GM21786 (cell line): Measurements from ENCODE around the gene NR2F1-AS1.

Source experiments
- ATAC-seq: cut with Tn5 transposase; IDR thresholded peaks from one replicate; pipeline ENCODE4 v1.9.1; 2021; ENCODE audit not compliant: unreplicated experiment

NR2F1-AS1 gene

DNA sequence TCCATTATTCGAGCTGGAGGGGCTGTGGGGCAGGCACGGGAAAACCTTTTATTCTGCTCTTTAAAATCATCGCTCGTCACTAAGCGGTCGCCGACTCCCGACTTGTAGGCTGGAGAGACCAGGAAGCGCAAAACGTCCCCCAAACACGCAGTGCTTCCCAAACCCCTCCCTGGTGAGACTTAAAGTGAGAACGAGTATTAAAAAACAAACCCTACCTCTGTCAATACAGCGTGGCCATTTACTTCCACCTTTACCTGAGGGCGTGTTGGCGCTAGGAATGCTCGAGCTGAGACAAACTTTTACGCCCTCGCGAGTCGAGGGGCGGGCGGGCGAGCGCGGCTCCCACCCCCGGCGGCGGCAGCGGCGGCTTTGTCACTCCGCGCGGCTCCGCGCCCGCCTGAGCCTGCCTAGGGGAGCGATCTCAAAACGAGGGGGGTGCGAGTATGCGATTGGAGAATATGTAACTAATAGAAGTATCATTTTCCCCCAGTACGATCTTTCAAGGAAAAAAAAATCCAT, at the start of gene NR2F1-AS1:
NR2F1-AS1 (minus strand) TSS at position 293 of the 519 bp plus-strand sequence.
- ATAC-seq, result peak; percentile 12

DNA sequence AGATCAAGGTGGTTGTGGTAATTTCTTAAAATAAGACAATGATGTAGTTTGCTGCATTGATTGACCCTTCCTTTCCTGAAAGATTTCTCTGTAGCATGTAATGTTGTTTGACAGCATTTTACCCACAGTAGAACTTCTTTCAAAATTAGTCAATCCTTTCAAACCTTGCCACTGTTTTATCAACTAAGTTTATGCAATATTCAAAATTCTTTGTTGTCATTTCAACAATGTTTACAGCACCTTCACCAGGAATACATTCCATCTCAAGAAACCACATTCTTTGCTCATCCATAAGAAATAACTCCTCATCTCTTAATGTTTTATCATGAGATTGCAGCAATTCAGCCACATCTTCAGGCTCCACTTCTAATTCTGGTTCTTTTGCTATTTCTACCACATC, 45.8 kb upstream of the NR2F1-AS1 start:
- ATAC-seq, result no peak

DNA sequence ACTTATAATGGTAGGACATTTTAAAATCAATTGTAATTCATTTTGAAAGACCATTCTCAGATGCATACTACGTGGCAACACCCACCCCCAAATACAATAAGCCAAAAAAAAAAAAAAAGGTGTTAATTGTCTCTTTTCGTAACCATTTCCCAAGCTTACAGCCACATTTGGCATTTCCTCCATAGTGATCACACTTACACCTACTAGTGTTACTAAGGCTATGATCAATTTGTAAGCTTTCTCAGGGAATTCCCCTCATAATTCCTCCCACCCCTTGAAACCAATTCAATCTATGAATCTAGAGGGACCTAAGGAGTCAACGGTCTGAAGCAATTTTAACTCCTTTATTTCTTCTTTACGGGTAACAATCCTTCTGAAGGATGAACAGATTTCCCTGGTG, 42.1 kb upstream of the NR2F1-AS1 start:
- ATAC-seq, result no peak

GRCh38 chr5:93622240-93622885, 41.3 kb upstream of the NR2F1-AS1 start:
- ATAC-seq, result no peak

DNA sequence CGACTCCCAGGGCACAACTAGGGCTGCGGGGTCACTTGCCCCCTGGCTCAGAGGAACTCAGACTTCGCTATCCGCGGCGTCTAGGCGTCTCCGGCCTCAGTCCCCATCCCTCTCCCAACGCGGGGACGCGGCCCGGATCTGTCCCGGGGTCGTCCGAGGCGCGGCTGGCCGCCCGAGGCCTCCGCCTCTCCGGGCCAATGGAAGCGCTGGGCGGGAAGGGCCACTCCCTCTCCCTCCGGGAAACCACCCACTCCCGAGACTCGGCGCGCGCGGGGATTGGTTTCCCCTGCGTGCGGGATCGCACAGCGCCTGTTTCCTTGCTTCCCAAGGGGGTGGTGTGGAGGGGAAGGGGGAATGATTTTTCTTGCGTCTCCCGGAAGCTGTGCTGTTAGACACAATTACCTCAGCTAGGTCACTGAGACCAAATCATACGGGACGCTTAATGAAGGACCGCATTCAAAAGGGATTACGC, 40.3 kb upstream of the NR2F1-AS1 start:
- ATAC-seq, result peak; percentile 4

DNA sequence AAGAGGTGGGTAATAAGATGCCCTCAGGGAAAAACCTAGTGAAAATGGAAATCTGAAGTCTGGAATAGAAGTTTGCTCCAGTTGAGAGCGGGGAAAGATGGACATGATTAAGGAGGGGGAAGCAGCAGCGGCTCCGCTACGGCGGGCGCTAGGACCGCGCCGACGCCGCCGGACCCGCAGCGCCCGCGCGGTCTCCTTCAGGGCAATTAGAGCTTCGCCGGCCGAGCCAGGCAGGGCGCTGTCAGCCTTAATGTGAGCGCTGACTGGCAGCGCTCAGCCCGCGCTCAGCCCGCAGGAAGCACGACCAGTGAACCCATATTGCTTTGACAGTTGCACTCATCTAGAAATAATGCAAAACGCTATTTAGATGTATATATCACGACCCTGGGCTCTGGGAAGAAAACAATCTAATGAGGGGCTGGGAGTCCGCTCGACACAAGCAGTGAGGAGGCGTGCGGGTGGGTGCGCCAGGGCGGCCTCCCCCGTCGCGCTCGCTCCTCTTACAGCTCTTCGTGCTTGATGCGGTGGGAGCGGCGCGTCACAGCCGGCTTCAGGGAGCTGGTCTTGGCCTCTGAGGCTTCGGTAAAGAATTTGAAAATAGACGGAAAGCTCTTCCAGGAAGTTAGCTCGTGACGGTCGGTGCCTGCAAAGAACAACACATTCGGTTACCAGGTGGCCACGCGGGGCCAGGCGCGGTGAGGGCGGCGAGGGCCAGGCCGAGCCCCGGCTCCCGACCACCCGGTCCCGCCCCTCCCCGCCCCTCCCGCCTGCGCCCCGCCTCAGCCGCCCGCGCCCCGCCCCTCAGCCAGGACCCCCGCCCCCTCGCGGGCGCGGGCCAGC, 39.7 kb upstream of the NR2F1-AS1 start:
- ATAC-seq, result peak; percentile 98

DNA sequence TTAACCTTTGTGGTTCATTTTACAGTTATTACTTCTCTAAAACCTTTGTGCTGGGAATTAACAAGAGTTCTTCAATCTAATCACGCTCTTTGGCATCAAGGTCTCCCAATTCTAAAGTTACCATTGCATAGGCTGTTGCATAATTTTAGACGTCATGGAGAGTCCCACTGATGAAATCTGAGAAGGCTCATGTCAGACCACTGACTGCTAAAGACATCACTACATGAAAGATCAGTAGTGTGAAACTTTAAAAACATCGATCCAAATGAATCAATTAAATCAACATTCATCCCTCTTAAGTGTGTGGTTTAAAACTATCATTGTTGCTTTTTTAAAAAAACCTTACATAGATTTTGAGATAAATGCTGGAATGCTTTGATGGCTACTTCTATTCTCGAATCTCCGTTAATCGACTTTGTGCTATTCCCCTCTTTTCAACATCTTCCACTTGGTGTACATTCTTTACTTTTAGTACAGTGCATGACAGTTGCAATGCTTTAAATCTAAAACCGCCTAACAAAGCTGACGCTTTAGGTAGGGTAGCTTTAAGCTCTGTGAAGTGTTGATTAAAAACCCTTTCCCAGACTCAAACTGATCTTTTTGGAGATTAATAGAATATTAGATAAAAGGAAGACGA, 35.6 kb upstream of the NR2F1-AS1 start:
- no peak for ATAC-seq

- ATAC-seq, result no peak
Measured at GRCh38 chr5:93612855-93613243, 31.8 kb upstream of the NR2F1-AS1 start.

DNA sequence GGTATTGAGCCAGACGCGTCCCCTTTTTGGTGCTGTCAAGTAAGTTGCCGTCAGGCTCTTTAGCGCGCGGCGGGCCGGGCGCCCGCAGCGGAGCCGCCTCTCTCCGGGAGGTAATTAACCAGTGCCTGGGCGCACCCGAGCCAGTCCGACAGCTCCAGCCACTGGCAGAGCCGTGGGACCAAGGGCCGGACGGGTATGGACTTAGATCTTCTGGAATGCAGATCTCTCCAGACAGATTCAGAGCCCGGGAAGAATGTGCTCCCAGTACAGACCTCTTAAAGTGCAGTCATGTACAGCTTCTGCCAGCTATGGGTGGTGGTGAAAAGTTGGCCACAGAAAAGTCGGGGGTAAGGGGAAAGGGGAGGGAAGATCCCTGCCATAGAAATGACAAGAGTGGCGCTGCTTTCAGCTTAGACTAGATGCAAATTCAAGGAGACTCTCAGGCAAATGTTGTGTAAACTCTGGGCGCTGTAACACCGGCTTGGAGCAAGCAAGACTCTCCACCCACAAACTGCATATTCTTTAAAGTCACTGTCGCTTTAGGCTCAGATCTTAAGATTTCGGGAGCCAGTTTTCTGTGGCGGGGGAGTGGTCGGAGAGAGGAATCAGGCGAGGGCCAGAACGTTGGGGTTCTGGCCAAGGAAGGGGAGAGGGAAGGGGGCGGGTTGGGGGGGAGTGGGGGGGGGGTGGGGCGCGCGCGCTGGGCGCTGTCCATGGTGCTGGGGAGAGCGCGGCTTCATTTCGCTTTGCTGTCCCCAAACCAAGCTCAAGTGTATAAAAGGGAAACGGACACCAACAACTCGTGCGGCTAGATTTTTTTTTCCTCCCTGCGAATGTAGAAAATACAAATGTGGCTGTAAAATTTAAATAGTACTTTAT, 31.2 kb upstream of the NR2F1-AS1 start:
- ATAC-seq, result no peak

DNA sequence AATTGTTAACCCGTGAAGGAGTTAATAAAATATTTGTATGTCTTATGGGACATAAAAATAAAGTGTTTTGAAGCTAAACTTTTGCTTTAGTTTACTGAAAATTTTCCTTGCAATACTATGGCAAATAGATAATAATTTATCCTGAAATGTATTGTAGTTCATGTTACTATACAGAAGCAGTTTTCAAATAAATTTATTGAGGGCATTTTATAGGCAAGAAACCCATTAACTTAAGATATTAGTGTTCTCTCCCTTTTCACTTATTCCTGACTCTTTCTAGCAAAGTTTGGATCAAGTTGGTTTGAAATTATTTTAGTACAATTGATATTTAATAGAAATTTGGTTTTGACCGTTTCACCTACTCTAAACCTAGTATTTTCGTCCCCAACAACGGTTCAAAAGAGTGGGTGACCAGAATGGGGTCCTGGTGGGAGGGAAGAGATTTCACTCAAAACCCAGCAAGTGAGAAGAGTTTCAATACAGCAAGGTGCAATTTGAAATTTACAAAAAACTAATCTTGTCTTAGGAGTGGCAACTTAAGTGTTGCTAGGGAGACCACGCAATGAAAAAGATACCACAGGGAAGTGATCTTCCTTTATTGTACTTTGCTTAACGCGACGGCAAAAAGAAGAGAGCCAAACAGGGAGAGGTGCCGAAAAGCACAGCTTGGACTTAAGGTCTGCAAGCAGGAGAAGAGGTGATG, 30.4 kb upstream of the NR2F1-AS1 start:
- ATAC-seq, result no peak

GRCh38 chr5:93610581-93611272, 29.7 kb upstream of the NR2F1-AS1 start:
- ATAC-seq, result no peak

DNA sequence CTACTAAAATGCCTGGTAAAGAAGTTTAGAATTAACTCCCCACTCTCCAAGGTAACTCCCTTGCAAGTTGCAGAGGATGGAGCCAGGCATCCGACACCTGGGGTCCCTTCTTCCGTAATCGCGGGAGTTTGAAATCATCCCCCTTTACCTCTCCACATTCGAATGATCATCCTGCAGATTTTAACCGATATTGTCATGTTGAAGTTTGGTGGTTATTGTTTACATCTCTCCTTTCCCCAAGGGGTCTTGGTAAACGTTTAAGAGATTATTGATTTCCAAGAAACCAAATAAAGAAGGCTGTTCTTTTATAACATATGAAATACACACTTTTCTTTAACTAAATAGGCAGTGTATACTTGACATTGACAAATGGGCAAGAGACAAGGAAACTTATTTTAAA, 28.7 kb upstream of the NR2F1-AS1 start:
- ATAC-seq, result no peak

DNA sequence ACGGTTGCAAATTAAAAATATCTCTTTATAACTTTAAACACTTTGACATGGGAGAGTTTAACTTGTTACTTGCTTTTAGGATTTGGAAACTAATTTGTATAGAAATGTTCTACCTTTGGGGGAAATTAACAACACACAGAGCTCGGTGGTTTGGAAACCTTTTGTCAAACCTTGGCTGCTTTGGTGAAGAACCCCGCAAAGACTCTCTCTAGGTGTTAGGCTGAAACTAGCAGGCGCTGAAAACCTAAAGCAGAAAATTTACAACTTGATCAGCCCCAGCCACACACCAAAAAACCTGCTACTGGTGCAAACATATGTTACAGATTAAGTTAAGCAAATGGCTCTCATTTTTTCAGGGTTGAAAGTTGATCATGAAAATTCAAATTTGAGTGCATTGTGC, 27.8 kb upstream of the NR2F1-AS1 start:
- ATAC-seq, result no peak

DNA sequence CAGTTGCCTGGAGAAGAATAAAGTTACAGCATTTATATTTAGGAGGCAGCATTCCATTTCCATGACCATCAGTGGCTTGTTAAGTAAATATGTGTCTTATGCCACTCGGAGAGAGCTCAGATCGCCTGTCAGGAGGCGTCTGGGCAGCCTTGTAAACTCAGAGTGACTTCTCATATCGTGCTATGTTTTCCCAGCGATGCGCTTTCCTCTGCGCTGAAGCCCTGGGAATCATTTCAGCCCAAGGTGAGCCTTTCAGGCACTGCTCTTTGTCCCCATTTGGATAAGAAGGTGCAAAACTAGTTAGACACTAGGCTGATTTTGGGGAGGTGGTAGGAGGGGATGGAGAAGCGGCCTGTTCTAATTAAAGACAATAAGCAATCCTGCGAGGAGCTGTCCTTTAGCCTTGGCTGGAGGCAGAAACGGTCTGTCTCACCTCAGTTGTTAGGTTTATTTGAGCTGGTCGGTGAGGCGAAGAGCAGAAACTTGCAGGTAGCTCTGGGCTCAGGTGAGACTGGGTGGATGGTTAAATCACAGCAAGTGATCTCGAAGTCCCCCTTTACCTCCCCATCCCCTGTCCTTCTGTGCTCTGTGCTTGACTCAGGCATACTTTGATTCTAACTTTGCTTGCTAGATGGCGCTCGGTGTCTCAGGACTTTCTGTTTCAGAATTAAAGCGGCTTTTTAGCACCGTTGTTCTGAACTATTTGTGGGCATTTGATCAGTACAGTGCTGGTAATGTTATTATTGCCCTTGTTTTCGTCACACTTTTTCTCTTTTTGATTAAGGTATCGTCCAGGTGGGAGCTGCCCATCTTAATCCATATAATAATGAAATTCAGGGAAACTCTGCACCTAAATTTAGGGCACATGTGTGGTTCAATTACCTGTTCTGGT, 26.6 kb upstream of the NR2F1-AS1 start:
- ATAC-seq, result peak; percentile 84

- ATAC-seq, result no peak
Measured at GRCh38 chr5:93606382-93606752, 25.3 kb upstream of the NR2F1-AS1 start.

DNA sequence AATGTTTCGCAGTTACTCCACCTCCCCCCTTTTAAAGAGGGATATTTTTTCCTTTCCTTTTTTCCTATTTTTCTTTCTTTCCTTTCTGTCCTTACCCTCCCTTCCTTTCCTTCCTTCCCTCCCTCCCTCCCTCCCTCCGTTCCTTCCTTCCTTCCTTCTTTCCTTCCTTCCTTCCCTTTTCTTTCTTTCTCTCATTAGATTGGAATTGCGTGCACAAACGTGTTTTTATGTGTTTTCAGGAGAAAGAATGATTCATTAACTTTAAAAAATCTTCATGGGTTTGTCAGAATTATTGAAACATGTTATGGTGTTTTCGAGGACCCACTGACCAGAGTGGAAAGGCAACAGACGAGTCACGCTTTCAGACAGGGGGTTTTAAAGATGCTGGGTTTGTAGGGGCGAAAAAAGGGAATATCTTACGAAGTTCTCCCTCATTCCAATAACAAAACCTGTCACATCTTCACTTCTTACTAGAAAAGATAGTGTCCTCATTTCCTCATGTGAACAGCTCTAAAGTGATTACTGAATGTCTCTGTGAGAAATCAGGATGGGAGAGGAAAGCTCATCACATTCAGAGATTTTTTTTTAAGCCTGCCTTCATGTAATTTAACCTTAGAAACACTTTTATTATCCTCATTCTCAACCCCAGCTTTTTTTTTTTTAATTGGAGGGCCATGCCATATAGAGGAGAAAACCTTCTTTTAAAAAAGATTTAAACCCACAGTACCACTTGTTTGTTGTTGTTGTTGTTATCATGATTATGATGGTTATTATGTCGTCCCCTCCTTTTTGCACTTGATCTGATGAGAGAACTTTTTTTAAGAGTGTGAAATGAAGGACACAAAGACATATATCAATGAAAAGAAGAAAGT, 23.9 kb upstream of the NR2F1-AS1 start:
- ATAC-seq, result no peak

GRCh38 chr5:93603793-93604643, 23.0 kb upstream of the NR2F1-AS1 start:
- ATAC-seq, result no peak
